WTC11 (cell line): ENCODE measurements around the gene CBX6. TPM values are rescaled to one million over a fixed set of nuclear protein-coding genes. Genes with fewer than 3 reads are reported as not detected.

Experiments
- ATAC-seq: fragments of 200-7000 bp; cut with Tn5 transposase; 2 replicates; pipeline ENCODE4 v1.10.0; 2021; ENCODE audit warnings: mild to moderate bottlenecking, moderate library complexity
- CTCF ChIA-PET: fragments of 300-600 bp; sonication (Branson Sonifier 250); formaldehyde crosslinking; loops from one replicate; lab custom pipeline; 2021; ENCODE audit warnings: antibody characterized with exemption; lab: Charles Lee
- POLR2A ChIA-PET: fragments of 350-600 bp; sonication (Branson Sonifier 250); formaldehyde crosslinking; loops from one replicate; lab custom pipeline; 2021; ENCODE audit warnings: antibody characterized with exemption; lab: Charles Lee
- DNase-seq: peaks from one replicate; pipeline ENCODE4 v3.0.0; 2021; ENCODE audit warnings: low spot score
- H3K27ac Mint-ChIP-seq: 2 replicates; pipeline ENCODE4 v1.8.0; 2021; ENCODE audit warnings: mixed read lengths
- H3K27me3 Mint-ChIP-seq: 2 replicates; pipeline ENCODE4 v1.8.0; 2021; ENCODE audit warnings: low read depth, mild to moderate bottlenecking, moderate library complexity, mixed read lengths
- H3K36me3 Mint-ChIP-seq: 2 replicates; pipeline ENCODE4 v1.8.0; 2021; ENCODE audit warnings: mixed read lengths
- H3K4me1 Mint-ChIP-seq: 2 replicates; pipeline ENCODE4 v1.8.0; 2022; ENCODE audit warnings: mixed read lengths
- H3K4me3 Mint-ChIP-seq: 2 replicates; pipeline ENCODE4 v1.8.0; 2021; ENCODE audit warnings: mild to moderate bottlenecking, moderate library complexity, mixed read lengths
- H3K9me3 Mint-ChIP-seq: 2 replicates; pipeline ENCODE4 v1.8.0; 2021; ENCODE audit warnings: mixed read lengths
- ETV6 ChIP-seq: sonication (generic); formaldehyde crosslinking; IDR thresholded peaks from 2 replicates; pipeline ENCODE4 v1.8.1; 2022; ENCODE audit warnings: mild to moderate bottlenecking, missing genetic modification reagents
- FOXP1 ChIP-seq: sonication (generic); formaldehyde crosslinking; IDR thresholded peaks from 2 replicates; pipeline ENCODE4 v1.8.0; 2022; ENCODE audit warnings: missing genetic modification reagents, mild to moderate bottlenecking, moderate library complexity, borderline replicate concordance
- GABPB1 ChIP-seq: sonication (generic); formaldehyde crosslinking; IDR thresholded peaks from 2 replicates; pipeline ENCODE4 v1.8.1; 2023; ENCODE audit warnings: mild to moderate bottlenecking, missing genetic modification reagents
- KAT7 ChIP-seq: sonication (generic); formaldehyde crosslinking; IDR thresholded peaks from 2 replicates; pipeline ENCODE4 v1.8.1; 2023; ENCODE audit warnings: missing genetic modification reagents, mild to moderate bottlenecking, borderline replicate concordance
- NFATC4 ChIP-seq: fragments of 250-450 bp; sonication (Bioruptor Pico); IDR thresholded peaks from 2 replicates; pipeline ENCODE4 v1.9.0; 2021; ENCODE audit warnings: mild to moderate bottlenecking
- NR3C1 ChIP-seq: sonication (generic); formaldehyde crosslinking; conservative IDR thresholded peaks from 2 replicates; pipeline ENCODE4 v1.8.1; 2023; ENCODE audit warnings: low read depth, mild to moderate bottlenecking, missing genetic modification reagents
- PRRX2 ChIP-seq: fragments of 250-450 bp; sonication (Bioruptor Pico); IDR thresholded peaks from 2 replicates; pipeline ENCODE4 v1.8.0; 2021; ENCODE audit warnings: mild to moderate bottlenecking
- RELA ChIP-seq: sonication (generic); formaldehyde crosslinking; IDR thresholded peaks from 2 replicates; pipeline ENCODE4 v1.8.1; 2022; ENCODE audit warnings: missing genetic modification reagents, mild to moderate bottlenecking, borderline replicate concordance
- SMAD3 ChIP-seq: sonication (generic); formaldehyde crosslinking; IDR thresholded peaks from 2 replicates; pipeline ENCODE4 v1.8.0; 2022; ENCODE audit warnings: missing genetic modification reagents, mild to moderate bottlenecking, borderline replicate concordance
- SP1 ChIP-seq: sonication (generic); formaldehyde crosslinking; conservative IDR thresholded peaks from 2 replicates; pipeline ENCODE4 v1.8.1; 2022; ENCODE audit warnings: missing genetic modification reagents
- ZNF219 ChIP-seq: sonication (generic); formaldehyde crosslinking; IDR thresholded peaks from 2 replicates; pipeline ENCODE4 v1.8.0; 2023; ENCODE audit warnings: missing genetic modification reagents, mild to moderate bottlenecking, borderline replicate concordance
- total RNA-seq: library from RNA; stranded (reverse); gene quantifications from 3 replicates; pipeline ENCODE4 v1.2.3, GENCODE V29; 2021
- TF ChIP-seq, protein P1 (sequence below): fragments of 250-450 bp; sonication (Bioruptor Pico); IDR thresholded peaks from 2 replicates; pipeline ENCODE4 v1.8.0; 2021; ENCODE audit warnings: mild to moderate bottlenecking
- TF ChIP-seq, protein P2 (sequence below): sonication (generic); formaldehyde crosslinking; IDR thresholded peaks from 2 replicates; pipeline ENCODE4 v1.8.1; 2023; ENCODE audit warnings: mild to moderate bottlenecking, moderate library complexity, missing genetic modification reagents
- TF ChIP-seq, protein P3 (sequence below): sonication (generic); formaldehyde crosslinking; IDR thresholded peaks from 2 replicates; pipeline ENCODE4 v1.8.1; 2023; ENCODE audit warnings: mild to moderate bottlenecking, missing genetic modification reagents, moderate library complexity
- TF ChIP-seq, protein P4 (sequence below): fragments of 250-450 bp; sonication (Bioruptor Pico); IDR thresholded peaks from 2 replicates; pipeline ENCODE4 v1.9.0; 2021; ENCODE audit warnings: moderate library complexity, mild to moderate bottlenecking, inconsistent platforms, borderline replicate concordance
- TF ChIP-seq, protein P5 (sequence below): sonication (generic); formaldehyde crosslinking; IDR thresholded peaks from 2 replicates; pipeline ENCODE4 v1.8.0; 2022; ENCODE audit warnings: mild to moderate bottlenecking, missing genetic modification reagents
- TF ChIP-seq, protein P6 (sequence below): sonication (generic); formaldehyde crosslinking; IDR thresholded peaks from 2 replicates; pipeline ENCODE4 v1.8.1; 2022; ENCODE audit warnings: missing genetic modification reagents, borderline replicate concordance
- TF ChIP-seq, protein P7 (sequence below): fragments of 250-450 bp; sonication (Bioruptor Pico); IDR thresholded peaks from 2 replicates; pipeline ENCODE4 v1.9.0; 2021; ENCODE audit warnings: mild to moderate bottlenecking

CBX6 gene
- total RNA-seq, 1 experiment from 2014 or later, result 27.0 TPM

DNA sequence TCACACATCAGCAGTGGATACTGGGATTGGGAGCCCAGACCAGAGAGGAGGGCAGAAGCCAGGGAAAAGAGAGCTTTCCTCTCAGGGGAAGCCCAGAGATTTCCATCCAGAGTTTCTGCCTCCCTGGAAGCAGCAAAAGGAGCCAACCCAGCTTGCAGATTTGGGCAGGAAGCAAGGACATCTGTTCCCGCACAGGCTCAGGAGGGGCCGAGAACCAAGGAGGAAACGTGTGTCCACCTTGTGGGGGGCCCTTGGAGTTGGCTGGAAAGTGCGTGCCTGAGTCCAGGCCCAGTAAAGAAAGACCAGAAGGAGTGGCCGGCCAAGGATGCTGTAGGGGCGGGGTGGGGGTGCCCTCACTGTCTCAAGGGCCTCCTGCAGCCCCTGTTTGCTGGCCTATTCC is 22.2 kb downstream of the CBX6 start (continued):
- TF ChIP-seq, protein P1, sequence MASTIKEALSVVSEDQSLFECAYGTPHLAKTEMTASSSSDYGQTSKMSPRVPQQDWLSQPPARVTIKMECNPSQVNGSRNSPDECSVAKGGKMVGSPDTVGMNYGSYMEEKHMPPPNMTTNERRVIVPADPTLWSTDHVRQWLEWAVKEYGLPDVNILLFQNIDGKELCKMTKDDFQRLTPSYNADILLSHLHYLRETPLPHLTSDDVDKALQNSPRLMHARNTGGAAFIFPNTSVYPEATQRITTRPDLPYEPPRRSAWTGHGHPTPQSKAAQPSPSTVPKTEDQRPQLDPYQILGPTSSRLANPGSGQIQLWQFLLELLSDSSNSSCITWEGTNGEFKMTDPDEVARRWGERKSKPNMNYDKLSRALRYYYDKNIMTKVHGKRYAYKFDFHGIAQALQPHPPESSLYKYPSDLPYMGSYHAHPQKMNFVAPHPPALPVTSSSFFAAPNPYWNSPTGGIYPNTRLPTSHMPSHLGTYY (CRISPR knock-in tag), result no peak
- TF ChIP-seq FOXP1 (no peak), NFATC4 (CRISPR knock-in tag) (no peak), SMAD3 (no peak), SP1 (CRISPR knock-in tag) (no peak)

DNA sequence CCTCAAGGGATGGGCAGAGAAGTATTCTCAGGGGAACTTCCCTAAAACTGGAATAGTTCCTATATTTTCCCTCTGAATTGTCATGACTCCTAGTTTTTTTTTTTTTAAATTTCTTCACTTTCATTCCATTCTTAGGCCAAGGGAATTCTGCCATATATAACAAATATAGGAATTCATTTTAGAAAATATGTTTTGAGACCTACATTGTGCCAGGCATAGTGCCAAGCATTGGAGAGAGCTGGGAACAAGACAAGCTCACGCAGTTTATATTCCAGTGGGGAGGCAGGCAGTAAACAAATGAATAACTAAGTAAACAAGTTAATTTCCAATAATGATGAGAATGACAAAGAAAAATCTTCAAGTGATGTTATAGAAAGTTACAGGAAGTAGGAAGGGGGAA is 25.6 kb downstream of the CBX6 start:
- CTCF ChIA-PET, result interaction anchor here (0.6 kb wide), 2 partner anchors 12 to 84 kb away, joined by 3 read pairs; no protein-coding TSS in a partner anchor
- peaks cover 64% of the 10 kb centered on the region for H3K27me3 Mint-ChIP-seq
- H3K4me1 Mint-ChIP-seq, result peaks cover 10% of the 10 kb centered on the region
- POLR2A ChIA-PET, result no interaction called here
- no peak for ATAC-seq
- H3K9me3 Mint-ChIP-seq, result no peaks in the 10 kb centered on the region
- no peak overlapping the region; the same call in 1 of the 2 replicates for H3K27ac Mint-ChIP-seq
- DNase-seq, result no peak
- TF ChIP-seq, protein P2, sequence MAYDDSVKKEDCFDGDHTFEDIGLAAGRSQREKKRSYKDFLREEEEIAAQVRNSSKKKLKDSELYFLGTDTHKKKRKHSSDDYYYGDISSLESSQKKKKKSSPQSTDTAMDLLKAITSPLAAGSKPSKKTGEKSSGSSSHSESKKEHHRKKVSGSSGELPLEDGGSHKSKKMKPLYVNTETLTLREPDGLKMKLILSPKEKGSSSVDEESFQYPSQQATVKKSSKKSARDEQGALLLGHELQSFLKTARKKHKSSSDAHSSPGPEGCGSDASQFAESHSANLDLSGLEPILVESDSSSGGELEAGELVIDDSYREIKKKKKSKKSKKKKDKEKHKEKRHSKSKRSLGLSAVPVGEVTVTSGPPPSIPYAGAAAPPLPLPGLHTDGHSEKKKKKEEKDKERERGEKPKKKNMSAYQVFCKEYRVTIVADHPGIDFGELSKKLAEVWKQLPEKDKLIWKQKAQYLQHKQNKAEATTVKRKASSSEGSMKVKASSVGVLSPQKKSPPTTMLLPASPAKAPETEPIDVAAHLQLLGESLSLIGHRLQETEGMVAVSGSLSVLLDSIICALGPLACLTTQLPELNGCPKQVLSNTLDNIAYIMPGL (CRISPR knock-in tag), result no peak
- TF ChIP-seq, protein P3, sequence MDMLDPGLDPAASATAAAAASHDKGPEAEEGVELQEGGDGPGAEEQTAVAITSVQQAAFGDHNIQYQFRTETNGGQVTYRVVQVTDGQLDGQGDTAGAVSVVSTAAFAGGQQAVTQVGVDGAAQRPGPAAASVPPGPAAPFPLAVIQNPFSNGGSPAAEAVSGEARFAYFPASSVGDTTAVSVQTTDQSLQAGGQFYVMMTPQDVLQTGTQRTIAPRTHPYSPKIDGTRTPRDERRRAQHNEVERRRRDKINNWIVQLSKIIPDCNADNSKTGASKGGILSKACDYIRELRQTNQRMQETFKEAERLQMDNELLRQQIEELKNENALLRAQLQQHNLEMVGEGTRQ (CRISPR knock-in tag), result no peak
- no peaks in the 10 kb centered on the region for H3K36me3 Mint-ChIP-seq
- H3K4me3 Mint-ChIP-seq, result no peak overlapping the region

DNA sequence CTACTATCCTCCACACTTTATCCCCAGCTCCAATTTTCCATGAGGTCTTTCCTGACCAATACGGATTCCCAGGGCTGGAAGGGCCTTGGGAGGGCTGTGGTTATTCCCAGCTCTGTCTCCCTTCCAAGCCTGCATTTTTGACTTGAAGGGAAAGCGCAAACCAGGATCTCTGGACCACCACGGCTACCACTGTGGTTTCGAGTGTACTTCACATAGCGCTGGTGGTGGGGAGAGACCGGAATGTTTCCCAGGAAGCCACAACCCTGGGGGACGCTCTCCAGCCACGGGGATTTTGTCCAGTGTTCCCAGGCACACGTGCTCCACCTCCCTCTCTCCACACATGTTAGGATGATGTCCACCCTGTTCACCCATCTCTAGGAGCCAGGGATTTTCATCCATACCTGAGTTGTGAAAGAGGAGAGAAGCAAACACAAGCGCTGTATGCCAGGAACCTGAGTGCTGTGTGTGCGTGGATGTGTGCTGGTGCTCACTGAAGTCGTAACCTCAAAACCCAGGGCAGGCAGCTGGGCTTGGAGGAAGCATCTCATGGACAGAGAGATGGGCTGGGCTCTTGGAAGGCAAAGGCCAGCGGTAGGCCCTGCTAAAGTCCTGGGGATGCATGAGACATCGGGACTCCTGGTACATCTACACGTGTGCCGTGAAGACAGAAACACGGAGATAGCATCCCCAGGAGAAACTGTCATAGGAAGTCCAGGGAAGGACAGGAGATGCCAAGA is 26.8 kb downstream of the CBX6 start:
- no peaks in the 10 kb centered on the region for H3K36me3 Mint-ChIP-seq
- ChIA-PET CTCF (interaction anchor here (2.1 to 3.9 kb wide), 4 partner anchors 11 to 76 kb away, joined by 8 to 51 read pairs (median 12); no protein-coding TSS in a partner anchor), POLR2A (no interaction called here)
- peak overlapping the region; percentile 59 for H3K4me3 Mint-ChIP-seq
- H3K27me3 Mint-ChIP-seq, result peaks cover 73% of the 10 kb centered on the region
- no peak overlapping the region for H3K27ac Mint-ChIP-seq
- ATAC-seq, result no peak
- no peak for TF ChIP-seq RELA (CRISPR knock-in tag)
- TF ChIP-seq, protein P4, sequence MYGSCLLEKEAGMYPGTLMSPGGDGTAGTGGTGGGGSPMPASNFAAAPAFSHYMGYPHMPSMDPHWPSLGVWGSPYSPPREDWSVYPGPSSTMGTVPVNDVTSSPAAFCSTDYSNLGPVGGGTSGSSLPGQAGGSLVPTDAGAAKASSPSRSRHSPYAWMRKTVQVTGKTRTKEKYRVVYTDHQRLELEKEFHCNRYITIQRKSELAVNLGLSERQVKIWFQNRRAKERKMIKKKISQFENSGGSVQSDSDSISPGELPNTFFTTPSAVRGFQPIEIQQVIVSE (CRISPR knock-in tag), result no peak
- no peak for TF ChIP-seq ZNF219
- TF ChIP-seq SP1 (CRISPR knock-in tag), result no peak
- no peak for TF ChIP-seq ETV6
- TF ChIP-seq GABPB1 (CRISPR knock-in tag), result no peak
- TF ChIP-seq, protein P5, sequence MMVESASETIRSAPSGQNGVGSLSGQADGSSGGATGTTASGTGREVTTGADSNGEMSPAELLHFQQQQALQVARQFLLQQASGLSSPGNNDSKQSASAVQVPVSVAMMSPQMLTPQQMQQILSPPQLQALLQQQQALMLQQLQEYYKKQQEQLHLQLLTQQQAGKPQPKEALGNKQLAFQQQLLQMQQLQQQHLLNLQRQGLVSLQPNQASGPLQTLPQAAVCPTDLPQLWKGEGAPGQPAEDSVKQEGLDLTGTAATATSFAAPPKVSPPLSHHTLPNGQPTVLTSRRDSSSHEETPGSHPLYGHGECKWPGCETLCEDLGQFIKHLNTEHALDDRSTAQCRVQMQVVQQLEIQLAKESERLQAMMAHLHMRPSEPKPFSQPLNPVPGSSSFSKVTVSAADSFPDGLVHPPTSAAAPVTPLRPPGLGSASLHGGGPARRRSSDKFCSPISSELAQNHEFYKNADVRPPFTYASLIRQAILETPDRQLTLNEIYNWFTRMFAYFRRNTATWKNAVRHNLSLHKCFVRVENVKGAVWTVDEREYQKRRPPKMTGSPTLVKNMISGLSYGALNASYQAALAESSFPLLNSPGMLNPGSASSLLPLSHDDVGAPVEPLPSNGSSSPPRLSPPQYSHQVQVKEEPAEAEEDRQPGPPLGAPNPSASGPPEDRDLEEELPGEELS (CRISPR knock-in tag), result no peak
- no peak for TF ChIP-seq NR3C1 (CRISPR knock-in tag)
- TF ChIP-seq FOXP1, result no peak
- TF ChIP-seq, protein P6, sequence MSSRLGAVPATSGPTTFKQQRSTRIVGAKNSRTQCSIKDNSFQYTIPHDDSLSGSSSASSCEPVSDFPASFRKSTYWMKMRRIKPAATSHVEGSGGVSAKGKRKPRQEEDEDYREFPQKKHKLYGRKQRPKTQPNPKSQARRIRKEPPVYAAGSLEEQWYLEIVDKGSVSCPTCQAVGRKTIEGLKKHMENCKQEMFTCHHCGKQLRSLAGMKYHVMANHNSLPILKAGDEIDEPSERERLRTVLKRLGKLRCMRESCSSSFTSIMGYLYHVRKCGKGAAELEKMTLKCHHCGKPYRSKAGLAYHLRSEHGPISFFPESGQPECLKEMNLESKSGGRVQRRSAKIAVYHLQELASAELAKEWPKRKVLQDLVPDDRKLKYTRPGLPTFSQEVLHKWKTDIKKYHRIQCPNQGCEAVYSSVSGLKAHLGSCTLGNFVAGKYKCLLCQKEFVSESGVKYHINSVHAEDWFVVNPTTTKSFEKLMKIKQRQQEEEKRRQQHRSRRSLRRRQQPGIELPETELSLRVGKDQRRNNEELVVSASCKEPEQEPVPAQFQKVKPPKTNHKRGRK, result no peak
- TF ChIP-seq, protein P7, sequence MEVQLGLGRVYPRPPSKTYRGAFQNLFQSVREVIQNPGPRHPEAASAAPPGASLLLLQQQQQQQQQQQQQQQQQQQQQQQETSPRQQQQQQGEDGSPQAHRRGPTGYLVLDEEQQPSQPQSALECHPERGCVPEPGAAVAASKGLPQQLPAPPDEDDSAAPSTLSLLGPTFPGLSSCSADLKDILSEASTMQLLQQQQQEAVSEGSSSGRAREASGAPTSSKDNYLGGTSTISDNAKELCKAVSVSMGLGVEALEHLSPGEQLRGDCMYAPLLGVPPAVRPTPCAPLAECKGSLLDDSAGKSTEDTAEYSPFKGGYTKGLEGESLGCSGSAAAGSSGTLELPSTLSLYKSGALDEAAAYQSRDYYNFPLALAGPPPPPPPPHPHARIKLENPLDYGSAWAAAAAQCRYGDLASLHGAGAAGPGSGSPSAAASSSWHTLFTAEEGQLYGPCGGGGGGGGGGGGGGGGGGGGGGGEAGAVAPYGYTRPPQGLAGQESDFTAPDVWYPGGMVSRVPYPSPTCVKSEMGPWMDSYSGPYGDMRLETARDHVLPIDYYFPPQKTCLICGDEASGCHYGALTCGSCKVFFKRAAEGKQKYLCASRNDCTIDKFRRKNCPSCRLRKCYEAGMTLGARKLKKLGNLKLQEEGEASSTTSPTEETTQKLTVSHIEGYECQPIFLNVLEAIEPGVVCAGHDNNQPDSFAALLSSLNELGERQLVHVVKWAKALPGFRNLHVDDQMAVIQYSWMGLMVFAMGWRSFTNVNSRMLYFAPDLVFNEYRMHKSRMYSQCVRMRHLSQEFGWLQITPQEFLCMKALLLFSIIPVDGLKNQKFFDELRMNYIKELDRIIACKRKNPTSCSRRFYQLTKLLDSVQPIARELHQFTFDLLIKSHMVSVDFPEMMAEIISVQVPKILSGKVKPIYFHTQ (CRISPR knock-in tag), result no peak
- no peak for TF ChIP-seq PRRX2 (CRISPR knock-in tag)
- TF ChIP-seq, protein P1 (CRISPR knock-in tag), result no peak
- no peak for TF ChIP-seq KAT7 (CRISPR knock-in tag)
- no peak for DNase-seq
- peaks cover 14% of the 10 kb centered on the region for H3K4me1 Mint-ChIP-seq
- H3K9me3 Mint-ChIP-seq, result no peaks in the 10 kb centered on the region
